Measurements from ENCODE around the gene PRKCD.

- TF ChIP-seq EZH2 (IDR thresholded peaks at IDR 0.05) (no peak), FOXP2 (optimal IDR thresholded peaks at IDR 0.05; ENCODE audit: control extremely low read depth, extremely low read length, insufficient read depth) (no peak)
Observed at GRCh38 chr3:53167418-53168174, 6.6 kb downstream of the PRKCD start.

Data from SK-N-MC (cell line).